DMS53 treated with DMSO at 0.1 percent for 48 hours (cell line): ENCODE results near the gene SRPRB.

Experiments
- DNase-seq: peaks from one replicate; lab custom pipeline; 2025; ENCODE audit not compliant: unreplicated experiment; lab: John Stamatoyannopoulos, UW

The SRPRB gene

GRCh38 chr3:133864616-133865015 is 59.0 kb downstream of the SRPRB start:
- DNase-seq, result no peak

GRCh38 chr3:133865136-133865855 is 59.7 kb downstream of the SRPRB start:
- no peak for DNase-seq

DNA sequence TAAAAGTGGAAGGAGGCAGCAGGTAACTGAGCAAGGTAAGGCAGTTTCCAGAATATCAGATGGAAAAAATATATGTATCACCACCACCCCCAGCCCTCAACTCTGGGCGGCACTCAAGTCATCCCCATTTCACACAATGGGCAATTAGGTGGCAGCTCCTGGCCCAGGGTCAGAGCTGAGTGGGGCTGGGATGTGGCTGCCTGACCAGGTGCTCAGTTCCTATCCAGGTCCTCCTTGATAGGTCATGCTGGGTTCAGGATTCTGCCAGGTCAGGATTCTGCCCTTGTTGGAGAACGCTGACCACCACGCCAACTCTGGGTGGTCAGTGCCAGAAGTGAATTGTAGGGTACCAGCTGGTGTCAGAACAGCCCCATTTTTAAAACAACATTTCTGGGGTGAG is 60.5 kb downstream of the SRPRB start:
- no peak for DNase-seq

GRCh38 chr3:133868186-133868585 is 62.6 kb downstream of the SRPRB start:
- no peak for DNase-seq

GRCh38 chr3:133868758-133869475 is 63.3 kb downstream of the SRPRB start:
- no peak for DNase-seq

DNA sequence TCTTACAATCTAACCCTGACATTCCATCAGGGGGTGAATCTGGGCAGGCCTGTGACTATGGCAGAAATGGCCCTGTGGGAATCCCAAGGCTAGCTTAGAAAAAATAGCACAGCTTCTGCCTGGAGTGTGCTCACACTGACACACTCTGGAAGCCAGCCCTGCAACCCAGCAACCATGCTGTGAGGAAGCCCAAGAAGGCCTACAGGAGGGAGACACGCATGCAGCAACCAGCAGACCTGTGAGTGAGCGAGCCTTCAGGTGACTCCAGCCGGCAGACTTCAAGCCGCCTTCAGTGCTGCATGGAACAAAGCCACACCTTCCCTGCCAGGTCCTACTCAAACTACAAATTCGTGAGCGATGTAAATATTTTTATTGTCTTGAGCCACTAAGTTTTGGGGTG is 64.0 kb downstream of the SRPRB start:
- DNase-seq, result no peak

- no peak for DNase-seq
Observed at GRCh38 chr3:133870822-133871221, 65.2 kb downstream of the SRPRB start.
